22Rv1 (cell line): ENCODE results near the gene EXOC4.

Experiments
- CTCF ChIP-seq: fragments of 450-650 bp; IDR thresholded peaks from 2 replicates; pipeline ENCODE4 v1.5.1; 2017; ENCODE audit warnings: mild to moderate bottlenecking
- ZFX ChIP-seq: fragments of 450-650 bp; IDR thresholded peaks from 2 replicates; pipeline ENCODE4 v1.6.1; 2017; ENCODE audit warnings: antibody characterized with exemption, borderline replicate concordance

DNA sequence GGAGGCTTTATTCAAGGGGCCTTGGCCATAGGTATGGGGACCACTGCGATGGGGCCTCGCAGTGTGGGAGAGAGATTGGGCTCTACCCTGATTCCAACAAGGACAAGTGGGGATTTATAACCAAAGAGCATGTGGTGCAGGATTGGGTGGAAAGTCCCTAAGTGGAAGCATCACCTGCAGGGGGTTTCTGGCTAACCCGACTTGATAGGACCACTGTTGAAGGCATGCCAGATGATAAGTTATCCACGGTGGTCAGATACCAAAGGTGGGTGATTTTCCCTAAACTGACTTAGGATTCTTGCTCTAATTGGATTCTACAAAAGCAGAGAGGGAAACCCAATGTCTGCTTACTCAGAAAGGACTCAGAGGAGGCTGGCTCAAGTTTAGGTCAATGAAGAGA, 444.7 kb downstream of the EXOC4 start:
- TF ChIP-seq CTCF (no peak), ZFX (no peak)
